ENCODE measurements around the gene AGER. TPM values are rescaled to one million over a fixed set of nuclear protein-coding genes. Genes with fewer than 3 reads are reported as not detected.

The AGER gene
- total and polyA plus RNA-seq, 9 of the 15 experiments (the other 6 are each of a cell fraction or from before 2014, with no cell fraction given): 1.2 to 11.5 (median 4.1) TPM

DNA sequence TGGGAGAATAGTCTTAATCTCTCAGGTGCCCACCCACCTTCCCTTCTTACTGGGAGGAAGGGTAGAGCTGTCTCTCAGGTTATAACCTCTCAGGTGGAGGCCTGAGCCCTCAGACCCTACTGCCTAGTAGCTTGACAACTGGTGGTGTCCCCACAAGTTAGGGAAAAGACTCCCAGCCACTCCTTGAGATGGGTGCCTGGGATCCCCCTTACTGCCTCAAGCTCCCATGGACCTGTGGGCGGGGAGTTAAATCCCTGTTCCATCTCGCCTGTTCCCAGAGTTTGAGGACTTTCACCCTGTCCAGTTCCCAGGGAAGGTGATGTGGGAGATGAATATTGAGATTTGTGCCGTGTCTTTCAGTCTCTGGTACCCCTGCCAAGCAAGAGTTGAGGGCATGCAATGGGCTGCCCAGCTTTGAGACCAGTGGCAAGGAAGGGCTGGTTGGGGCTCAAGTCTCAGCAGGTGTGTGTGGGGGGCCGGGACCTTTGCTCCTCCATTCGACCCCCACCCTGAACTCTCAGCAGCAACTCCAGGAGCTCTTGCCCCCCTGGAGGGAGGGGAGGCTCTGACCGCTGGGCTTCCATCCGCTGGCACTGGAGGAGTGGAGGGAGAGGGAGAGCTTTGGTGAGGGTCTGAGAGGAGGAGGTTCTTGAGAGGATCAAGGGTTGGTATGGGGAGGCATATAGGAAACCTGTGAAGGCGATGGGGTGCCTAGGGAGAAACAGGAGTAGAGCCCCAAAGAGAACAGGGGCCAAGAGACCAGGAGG lies 7.0 kb upstream of the AGER start (continued):
- TF ChIP-seq, protein P1, sequence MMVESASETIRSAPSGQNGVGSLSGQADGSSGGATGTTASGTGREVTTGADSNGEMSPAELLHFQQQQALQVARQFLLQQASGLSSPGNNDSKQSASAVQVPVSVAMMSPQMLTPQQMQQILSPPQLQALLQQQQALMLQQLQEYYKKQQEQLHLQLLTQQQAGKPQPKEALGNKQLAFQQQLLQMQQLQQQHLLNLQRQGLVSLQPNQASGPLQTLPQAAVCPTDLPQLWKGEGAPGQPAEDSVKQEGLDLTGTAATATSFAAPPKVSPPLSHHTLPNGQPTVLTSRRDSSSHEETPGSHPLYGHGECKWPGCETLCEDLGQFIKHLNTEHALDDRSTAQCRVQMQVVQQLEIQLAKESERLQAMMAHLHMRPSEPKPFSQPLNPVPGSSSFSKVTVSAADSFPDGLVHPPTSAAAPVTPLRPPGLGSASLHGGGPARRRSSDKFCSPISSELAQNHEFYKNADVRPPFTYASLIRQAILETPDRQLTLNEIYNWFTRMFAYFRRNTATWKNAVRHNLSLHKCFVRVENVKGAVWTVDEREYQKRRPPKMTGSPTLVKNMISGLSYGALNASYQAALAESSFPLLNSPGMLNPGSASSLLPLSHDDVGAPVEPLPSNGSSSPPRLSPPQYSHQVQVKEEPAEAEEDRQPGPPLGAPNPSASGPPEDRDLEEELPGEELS (CRISPR knock-in tag; IDR thresholded peaks at IDR 0.05; ENCODE audit: borderline replicate concordance): no peak
- TF ChIP-seq POLR2AphosphoS5 (IDR thresholded peaks at IDR 0.05; ENCODE audit: control insufficient read depth, insufficient read depth, low read depth, low read length): no peak
- TF ChIP-seq TARDBP (IDR thresholded peaks at IDR 0.05): no peak
- no peak for TF ChIP-seq FUS (optimal IDR thresholded peaks at IDR 0.05; ENCODE audit: low read depth, low read length)

DNA sequence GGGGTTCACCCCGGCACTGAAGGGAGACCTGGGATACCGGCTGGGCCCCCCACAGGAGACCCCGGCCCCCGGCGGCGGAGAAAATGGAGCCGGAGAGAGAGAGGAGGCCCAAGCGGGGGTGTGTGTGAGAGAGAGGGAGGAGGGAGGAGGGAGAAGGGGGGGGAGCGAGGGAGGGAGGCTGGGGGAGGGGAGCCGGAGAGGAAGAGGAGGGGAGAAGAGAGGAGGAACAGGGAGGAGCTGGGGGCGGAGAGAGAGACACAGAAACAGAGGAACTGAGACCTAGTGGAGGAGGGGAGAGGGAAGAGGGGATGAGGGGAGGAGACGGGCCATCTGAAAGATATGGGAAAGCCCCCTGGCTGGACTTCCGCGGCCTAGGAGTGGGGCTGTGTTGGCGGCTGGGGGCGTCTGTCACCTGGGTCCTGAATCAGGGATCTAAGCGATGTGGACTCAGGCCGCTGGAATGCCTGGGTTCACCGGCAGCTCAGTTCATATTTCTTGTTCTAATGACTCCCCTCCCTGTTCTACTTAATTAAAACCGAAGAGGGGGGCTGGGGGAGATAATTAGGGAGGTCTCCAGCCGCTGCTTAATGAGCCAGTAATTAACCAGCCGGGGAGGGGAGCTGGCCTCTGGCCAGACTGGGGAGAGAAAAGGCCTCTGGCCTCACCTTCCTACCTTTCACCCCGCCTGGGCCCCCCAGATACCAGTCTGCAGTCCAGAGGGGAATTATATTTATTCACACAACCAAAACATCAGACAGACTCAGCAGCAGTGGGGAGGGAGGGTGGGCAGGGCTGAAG lies 6.2 kb upstream of the AGER start, which contains the start of gene PBX2:
TSS of gene PBX2 (minus strand) at position 149 of the 798 bp plus-strand sequence. CDS start 287 bp downstream, outside the sequence.
- Histone ChIP-seq H3K4me1 (replicated peaks in 1 of 2; ENCODE audit: control insufficient read depth in 2 of 2, insufficient read depth in 2 of 2, low read length in 2 of 2) (peaks cover 72 to 77% of the 10 kb centered on the region in 2 experiments), H3K9me3 (replicated peaks; ENCODE audit: control insufficient read depth, insufficient read depth, low read depth, low read length) (no peaks in the 10 kb centered on the region)
- TF ChIP-seq, protein P2, sequence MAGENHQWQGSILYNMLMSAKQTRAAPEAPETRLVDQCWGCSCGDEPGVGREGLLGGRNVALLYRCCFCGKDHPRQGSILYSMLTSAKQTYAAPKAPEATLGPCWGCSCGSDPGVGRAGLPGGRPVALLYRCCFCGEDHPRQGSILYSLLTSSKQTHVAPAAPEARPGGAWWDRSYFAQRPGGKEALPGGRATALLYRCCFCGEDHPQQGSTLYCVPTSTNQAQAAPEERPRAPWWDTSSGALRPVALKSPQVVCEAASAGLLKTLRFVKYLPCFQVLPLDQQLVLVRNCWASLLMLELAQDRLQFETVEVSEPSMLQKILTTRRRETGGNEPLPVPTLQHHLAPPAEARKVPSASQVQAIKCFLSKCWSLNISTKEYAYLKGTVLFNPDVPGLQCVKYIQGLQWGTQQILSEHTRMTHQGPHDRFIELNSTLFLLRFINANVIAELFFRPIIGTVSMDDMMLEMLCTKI (IDR thresholded peaks at IDR 0.05; ENCODE audit: partially characterized antibody): no peak
- TF ChIP-seq, protein P3, sequence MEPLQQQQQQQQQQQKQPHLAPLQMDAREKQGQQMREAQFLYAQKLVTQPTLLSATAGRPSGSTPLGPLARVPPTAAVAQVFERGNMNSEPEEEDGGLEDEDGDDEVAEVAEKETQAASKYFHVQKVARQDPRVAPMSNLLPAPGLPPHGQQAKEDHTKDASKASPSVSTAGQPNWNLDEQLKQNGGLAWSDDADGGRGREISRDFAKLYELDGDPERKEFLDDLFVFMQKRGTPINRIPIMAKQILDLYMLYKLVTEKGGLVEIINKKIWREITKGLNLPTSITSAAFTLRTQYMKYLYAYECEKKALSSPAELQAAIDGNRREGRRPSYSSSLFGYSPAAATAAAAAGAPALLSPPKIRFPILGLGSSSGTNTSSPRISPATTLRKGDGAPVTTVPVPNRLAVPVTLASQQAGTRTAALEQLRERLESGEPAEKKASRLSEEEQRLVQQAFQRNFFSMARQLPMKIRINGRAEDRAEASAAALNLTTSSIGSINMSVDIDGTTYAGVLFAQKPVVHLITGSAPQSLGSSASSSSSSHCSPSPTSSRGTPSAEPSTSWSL (CRISPR knock-in tag; IDR thresholded peaks at IDR 0.05; ENCODE audit: borderline replicate concordance): no peak
- no peak for TF ChIP-seq ZFP30 (CRISPR knock-in tag; IDR thresholded peaks at IDR 0.05; ENCODE audit: borderline replicate concordance)
- TF ChIP-seq MAFG (tag; conservative IDR thresholded peaks at IDR 0.05): no peak
- TF ChIP-seq, protein P4, sequence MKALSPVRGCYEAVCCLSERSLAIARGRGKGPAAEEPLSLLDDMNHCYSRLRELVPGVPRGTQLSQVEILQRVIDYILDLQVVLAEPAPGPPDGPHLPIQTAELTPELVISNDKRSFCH (CRISPR knock-in tag; IDR thresholded peaks at IDR 0.05): no peak
- TF ChIP-seq, protein P4 (tag; IDR thresholded peaks at IDR 0.05): no peak
- no peak for TF ChIP-seq ZNF41 (CRISPR knock-in tag; conservative IDR thresholded peaks at IDR 0.05)
- no peak for TF ChIP-seq ZKSCAN1 (IDR thresholded peaks at IDR 0.05; ENCODE audit: low read depth, low read length)

More for the DNA sequence above, 6.2 kb upstream of the AGER start, which contains the start of gene PBX2:
- FAIRE-seq (peak; percentile 87), ATAC-seq (peak; percentile 72), DNase-seq (ENCODE audit: extremely low read depth in 1 of 4, low spot score in 3 of 4) (peak; percentile 85 to 98 (median 90))
- Histone ChIP-seq H3K9me1 (ENCODE audit: control insufficient read depth, insufficient read depth, low read length) (no peaks in the 10 kb centered on the region), H3K4me2 (ENCODE audit: insufficient read depth, low read length) (peak within 1 kb of the TSS; percentile 96), H2AFZ (ENCODE audit: low read depth, low read length) (peak within 1 kb of the TSS; percentile 63), H4K20me1 (replicated peaks; ENCODE audit: control insufficient read depth, insufficient read depth, low read length) (no peaks in the 10 kb centered on the region), H3K27me3 (ENCODE audit: control insufficient read depth in 2 of 2, insufficient read depth in 2 of 2, low read length in 2 of 2) (no peaks in the 10 kb centered on the region), H3K4me3 (peak within 1 kb of the TSS; percentile 79), H3K9ac (ENCODE audit: insufficient read depth in 1 of 2, low read depth in 2 of 2, low read length in 2 of 2) (peak within 1 kb of the TSS; percentile 89 to 95), H3K36me3 (ENCODE audit: control insufficient read depth, insufficient read depth, low read length) (peaks cover 33% of the 10 kb centered on the region; the same call in 2 of the 3 replicates), H3K79me2 (ENCODE audit: control insufficient read depth, insufficient read depth, low read length) (peaks cover 63% of the 10 kb centered on the region), H3K27ac (ENCODE audit: extremely low read depth, low read depth, low read length) (peak within 1 kb of the TSS; percentile 93)
- TSS peak; percentile 92 for BruUV-seq (replicated peaks)
- 2% methylated on average over 11 of the region's 23 CpGs for WGBS (ENCODE audit: insufficient coverage, low coverage, missing lambda C conversion rate)
- POLR2A ChIA-PET: interaction anchor here (0.6 to 2.5 kb wide), 10 partner anchors 8 to 782 kb away, joined by 3 to 10 read pairs (median 4); partner anchors contain the start of gene FKBPL
- in situ Hi-C loops (cut with MboI) (no loop called here), intact Hi-C loops (cut with micrococcal nuclease) (loop anchor here (10.0 kb wide), 1 partner anchor 285 kb away; the partner anchor contains the start of gene ZBTB12)
- CTCF ChIA-PET (ENCODE audit: low intra/inter-chr PET ratio): no interaction called here
